Activated T-helper 9 cell treated with anti-CD3 and anti-CD28 coated beads, Interleukin-2, amount 50 U/mL, for 16 hours (primary cell): Measurements from ENCODE around the gene GPER1.

ENCODE experiments used
- DNase-seq: peaks from one replicate; pipeline ENCODE4 v3.0.0-alpha.2; 2020; ENCODE audit warnings: low read depth

Gene GPER1

GRCh38 chr7:1054438-1054837, 33.5 kb upstream of the GPER1 start:
- DNase-seq = no peak

GRCh38 chr7:1054861-1055450, 33.0 kb upstream of the GPER1 start:
- no peak for DNase-seq

GRCh38 chr7:1055491-1055955, 32.4 kb upstream of the GPER1 start:
- DNase-seq = no peak

- DNase-seq = no peak
Measured at GRCh38 chr7:1055956-1056784, 31.7 kb upstream of the GPER1 start.

- no peak for DNase-seq
Measured at GRCh38 chr7:1056785-1057410, 31.0 kb upstream of the GPER1 start.

- no peak for DNase-seq
Measured at GRCh38 chr7:1057416-1058291, 30.3 kb upstream of the GPER1 start.

GRCh38 chr7:1058311-1058710, 29.6 kb upstream of the GPER1 start:
- no peak for DNase-seq

GRCh38 chr7:1058821-1059199, 29.1 kb upstream of the GPER1 start:
- no peak for DNase-seq

- no peak for DNase-seq
Measured at GRCh38 chr7:1059200-1060091, 28.5 kb upstream of the GPER1 start.

GRCh38 chr7:1060315-1061072, 27.4 kb upstream of the GPER1 start:
- no peak for DNase-seq

- no peak for DNase-seq
Measured at GRCh38 chr7:1061180-1061579, 26.7 kb upstream of the GPER1 start.

- DNase-seq = no peak
Measured at GRCh38 chr7:1062296-1063294, 25.3 kb upstream of the GPER1 start.

- DNase-seq = no peak
Measured at GRCh38 chr7:1063361-1063760, 24.6 kb upstream of the GPER1 start.

- DNase-seq = no peak
Measured at GRCh38 chr7:1064581-1064980, 23.3 kb upstream of the GPER1 start.

- no peak for DNase-seq
Measured at GRCh38 chr7:1065263-1065584, 22.7 kb upstream of the GPER1 start.

- peak; percentile 68 for DNase-seq
Measured at GRCh38 chr7:1065585-1066241, 22.2 kb upstream of the GPER1 start.

- DNase-seq = no peak
Measured at GRCh38 chr7:1066242-1066588, 21.7 kb upstream of the GPER1 start.

- DNase-seq = no peak
Measured at GRCh38 chr7:1068013-1068412, 19.9 kb upstream of the GPER1 start.

GRCh38 chr7:1068619-1069018, 19.3 kb upstream of the GPER1 start:
- no peak for DNase-seq
